HG03354 (cell line): Measurements from ENCODE around the gene TSEN15.
"Not testable (repeated sequence)": the region's sequence is repeated elsewhere in the genome, so short reads cannot be mapped to it uniquely, and the experiment has no call there.

Experiments used
- ATAC-seq: cut with Tn5 transposase; IDR thresholded peaks from one replicate; pipeline ENCODE4 v1.9.1; 2021; ENCODE audit warnings: mild to moderate bottlenecking; ENCODE audit not compliant: unreplicated experiment, poor library complexity, severe bottlenecking

The TSEN15 gene

DNA sequence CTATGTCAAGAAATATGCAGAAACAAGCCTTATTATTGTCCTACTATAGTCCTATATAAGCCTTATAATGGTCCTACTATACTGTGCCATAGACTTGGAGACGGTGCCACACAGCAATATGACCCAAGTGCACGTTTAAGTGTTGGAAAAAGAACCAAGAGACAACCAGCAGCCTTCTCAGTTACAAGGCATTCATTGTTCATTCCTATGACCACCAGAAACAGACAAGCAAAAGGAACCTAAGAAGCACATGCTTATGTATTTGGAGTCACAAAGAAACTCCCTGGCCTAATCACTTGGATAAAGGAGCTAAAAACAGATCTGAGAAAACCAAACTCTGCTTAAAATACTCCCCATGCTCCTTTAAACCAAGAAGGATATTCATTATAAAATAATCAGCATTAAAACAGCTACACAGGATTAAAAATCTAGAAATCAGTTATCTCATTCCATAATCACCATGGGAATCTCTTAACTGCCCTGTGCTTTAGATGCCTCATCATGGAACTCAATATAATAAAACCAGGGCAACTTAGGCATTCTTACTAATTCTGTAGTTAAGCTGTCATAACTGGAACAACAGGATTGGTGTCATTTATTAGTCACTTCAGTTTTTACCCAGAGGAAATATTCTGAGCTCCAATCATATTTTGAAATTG, 21.0 kb upstream of the TSEN15 start:
- no peak for ATAC-seq

- no peak for ATAC-seq
Observed at GRCh38 chr1:184031092-184031408, 20.5 kb upstream of the TSEN15 start.

- ATAC-seq, result no peak
Observed at GRCh38 chr1:184031409-184032107, 20.0 kb upstream of the TSEN15 start.

- ATAC-seq, result no peak
Observed at GRCh38 chr1:184032306-184032929, 19.1 kb upstream of the TSEN15 start.

DNA sequence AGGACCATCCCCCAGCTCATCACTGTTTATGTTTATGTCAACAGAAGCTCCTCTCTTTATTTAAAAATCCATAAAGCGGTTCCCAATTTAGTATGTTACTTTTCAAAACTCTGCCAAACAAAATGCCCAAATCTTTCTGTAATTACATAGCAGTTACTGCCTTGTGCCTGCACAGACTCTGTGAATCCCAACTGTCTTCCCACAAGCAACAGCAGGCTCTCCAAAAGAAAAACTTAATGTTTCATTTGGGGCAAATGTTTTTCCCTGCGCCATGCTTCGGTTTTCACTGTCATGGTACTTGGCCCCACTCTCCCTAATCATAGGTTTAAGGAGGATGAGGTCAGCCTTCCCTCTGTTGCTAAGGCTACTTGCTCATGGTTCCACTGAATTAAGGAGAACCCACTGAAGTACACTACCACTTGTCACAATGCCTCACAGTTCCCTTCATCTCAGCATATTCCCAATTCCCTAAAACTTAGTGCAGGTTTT, 18.6 kb upstream of the TSEN15 start:
- ATAC-seq, result no peak

DNA sequence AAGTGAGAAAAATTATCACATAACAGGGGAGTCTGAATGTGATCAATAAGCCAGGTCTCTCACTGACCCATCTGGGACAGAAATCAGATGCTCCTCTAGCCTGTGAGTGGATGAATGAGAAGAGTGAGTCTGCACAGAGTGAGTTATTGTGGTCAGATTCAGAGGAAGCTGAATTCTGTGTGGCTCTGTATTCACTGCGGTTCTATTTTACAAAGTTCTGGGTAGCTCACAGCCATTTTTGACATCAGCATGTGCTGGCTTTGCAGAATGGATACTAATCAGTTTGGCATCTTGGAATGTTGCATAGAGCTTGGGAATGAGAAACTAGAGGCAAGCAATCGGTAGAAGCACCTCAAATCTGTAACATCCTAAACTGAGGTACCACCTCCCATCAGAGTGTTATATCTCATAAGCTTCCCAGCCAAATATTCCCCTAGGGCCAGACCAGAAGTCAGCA, 17.8 kb upstream of the TSEN15 start:
- ATAC-seq, result no peak

- no peak for ATAC-seq
Observed at GRCh38 chr1:184034761-184035379, 16.7 kb upstream of the TSEN15 start.

- no peak for ATAC-seq
Observed at GRCh38 chr1:184035719-184036516, 15.6 kb upstream of the TSEN15 start.

DNA sequence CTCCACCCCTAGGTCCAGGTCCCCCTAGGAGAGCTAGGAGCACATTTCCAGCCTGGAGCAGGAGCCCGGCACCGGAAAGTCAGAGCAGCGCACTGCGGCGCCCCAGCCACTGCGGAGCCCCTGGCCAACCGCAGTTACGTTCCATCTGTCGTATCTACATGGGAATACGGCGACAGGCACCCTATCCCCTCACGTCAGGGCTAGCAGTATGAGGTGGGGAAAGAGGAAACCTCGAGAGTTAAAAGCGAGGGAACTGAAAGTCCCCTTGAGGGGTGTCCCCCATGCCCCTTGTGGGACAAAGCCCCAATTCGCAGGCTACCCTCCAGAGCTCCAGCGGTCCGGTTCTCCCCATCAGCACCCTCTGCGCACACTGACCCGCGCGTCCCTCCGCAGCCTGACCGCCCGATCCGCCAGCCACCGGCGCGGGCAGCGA, 15.0 kb upstream of the TSEN15 start:
- peak; percentile 28 for ATAC-seq

DNA sequence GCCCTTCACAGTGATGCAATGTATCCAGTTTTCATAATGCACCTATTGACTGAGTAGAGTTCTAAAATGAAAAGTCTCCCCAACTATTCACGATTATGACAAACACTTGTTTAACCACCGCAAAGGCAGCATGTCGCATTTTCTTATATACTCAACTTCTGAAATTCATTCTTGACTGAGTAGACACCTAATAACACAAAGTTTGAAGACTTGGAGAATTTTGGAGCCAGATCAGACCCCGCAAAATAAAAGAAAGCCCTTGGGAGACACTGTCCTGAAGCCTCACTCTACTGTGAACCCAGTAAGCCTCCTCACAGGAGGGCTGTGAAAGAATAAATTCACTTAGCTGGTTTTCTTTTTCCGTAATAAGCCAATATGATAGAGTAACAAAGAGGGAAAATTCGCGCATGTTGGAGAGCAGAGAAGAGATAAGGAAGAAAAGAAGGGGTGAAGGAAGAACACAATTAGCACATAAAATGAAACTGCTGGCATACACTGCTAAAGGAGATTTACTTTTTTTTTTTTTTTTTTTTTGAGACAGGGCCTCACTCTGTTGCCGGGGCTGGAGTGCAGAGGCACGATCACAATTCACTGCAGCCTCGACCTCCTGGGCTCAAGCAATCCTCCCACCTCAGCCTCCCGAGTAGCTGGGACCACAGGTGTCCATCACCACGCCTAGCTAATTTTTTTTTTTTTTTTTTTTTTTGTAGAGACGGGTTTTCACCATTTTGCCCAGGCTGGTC, 13.5 kb upstream of the TSEN15 start:
- ATAC-seq, result no peak

DNA sequence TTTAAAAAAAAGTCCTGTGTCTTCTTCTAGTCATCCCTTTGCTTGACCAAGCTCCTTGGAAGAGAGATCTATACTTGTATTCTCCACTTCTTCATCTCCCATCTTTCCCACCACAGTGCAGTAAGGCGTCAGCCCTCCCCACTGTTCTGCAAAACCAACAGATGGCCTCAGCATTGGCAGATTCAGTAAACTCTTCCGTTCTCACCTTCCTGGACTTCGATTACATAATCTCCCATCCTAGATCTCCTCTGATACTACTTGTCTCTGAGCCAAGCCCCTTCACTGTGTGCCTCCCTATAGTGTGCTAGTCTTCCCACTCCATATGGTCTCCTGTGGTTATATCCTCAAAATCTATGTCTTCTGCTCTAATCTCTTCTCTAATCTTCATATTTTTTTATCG, 12.4 kb upstream of the TSEN15 start:
- ATAC-seq, result no peak

DNA sequence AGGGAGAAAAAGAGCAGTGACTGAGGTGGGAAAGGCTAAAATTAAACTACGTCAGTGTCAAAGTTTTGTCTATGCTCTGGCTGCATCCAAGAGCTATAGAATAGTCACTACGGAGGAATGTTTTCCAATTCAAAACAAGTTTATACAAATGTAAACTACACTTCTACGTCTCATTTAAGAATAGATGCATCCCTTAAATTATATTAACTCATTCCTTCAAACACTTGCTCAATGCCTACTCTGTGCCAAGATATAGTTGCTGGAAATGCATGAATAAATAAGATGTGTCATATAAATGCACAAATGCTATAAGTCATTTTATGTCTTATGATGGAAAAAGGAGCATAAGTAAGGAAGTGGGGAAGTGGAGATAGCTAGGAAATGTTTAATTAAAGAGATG, 9.8 kb upstream of the TSEN15 start:
- ATAC-seq, result no peak

DNA sequence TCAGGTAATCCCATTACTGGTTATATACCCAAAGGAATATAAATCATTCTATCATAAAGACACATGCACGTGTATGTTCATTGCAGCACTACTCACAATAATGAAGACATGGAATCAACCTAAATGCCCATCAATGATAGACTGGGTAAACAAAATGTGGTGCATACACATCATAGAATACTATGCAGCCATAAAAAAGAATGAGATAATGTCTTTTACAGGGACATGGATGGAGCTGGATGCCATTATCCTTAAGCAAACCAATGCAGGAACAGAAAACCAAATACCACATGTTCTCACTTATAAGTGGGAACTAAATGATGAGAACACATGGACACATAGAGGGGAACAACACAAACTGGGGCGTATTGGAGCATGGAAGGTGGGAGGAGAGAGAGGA, 8.2 kb upstream of the TSEN15 start:
- not testable (repeated sequence) for ATAC-seq

DNA sequence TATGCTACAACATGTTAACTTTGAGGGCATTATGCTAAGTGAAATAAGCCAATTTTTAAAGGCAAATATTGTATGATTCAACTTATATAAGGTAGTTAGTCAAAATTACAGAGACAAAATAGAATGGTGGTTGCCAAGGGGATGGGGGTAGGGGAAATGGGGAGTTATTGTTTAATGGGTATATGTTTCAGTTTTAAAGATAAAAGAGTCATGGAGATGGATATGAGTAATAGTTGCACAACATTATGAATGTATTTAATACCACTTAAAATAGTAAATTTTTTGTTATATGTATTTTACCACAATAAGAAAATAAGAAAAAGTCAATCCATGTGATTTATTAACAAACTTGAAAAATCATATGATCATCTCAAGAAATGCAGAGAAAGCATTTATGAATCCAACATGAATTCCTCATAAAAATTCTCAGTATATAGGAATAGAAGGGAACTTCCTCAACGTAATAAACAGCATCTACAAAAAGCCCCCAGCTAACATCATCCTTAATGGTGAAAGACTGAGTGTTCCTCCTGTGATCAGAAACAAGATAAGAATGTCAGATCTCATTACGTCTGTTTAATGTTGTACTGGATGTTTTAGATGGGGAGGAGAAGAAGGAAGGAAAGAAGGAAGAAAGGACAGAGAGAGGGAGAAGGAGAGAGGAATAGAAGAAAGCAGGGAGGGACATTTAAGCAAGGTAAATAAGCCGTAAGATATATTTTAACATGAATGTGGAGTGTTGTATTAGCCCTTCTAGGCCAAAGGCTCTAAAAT, 6.7 kb upstream of the TSEN15 start:
- no peak for ATAC-seq

GRCh38 chr1:184047541-184047940, 4.0 kb upstream of the TSEN15 start:
- ATAC-seq, result not testable (repeated sequence)

DNA sequence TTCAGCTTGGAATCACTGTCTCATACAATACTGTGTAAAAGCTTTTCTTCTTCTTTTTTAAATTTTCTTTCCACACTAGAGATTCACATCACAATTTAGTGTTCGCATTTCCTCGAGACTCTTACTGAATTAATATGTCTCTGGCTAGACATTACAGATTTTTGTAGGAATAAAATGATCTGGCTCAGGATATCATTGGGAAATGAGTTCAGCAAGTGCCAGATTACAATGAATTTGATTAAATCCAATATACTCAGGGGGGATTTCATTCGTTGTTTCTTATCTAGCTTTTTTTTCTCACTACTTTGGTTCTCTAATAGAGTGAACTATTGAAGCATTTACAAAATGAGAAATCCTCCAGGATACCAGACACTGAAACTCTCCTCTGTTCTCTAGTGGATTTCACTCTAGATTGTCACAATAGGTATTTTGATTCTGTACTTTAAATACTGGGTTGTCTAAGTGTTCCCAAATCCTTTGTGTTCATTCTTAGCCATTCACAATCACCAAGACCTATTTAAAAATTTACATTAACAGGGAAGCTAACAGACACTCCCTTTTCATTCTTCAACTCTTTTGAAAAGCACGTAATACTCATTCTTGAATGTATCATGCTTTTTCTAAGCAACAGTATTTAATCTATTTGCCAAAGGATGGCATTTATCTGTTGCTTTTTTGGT, 2.8 kb upstream of the TSEN15 start:
- ATAC-seq, result no peak

DNA sequence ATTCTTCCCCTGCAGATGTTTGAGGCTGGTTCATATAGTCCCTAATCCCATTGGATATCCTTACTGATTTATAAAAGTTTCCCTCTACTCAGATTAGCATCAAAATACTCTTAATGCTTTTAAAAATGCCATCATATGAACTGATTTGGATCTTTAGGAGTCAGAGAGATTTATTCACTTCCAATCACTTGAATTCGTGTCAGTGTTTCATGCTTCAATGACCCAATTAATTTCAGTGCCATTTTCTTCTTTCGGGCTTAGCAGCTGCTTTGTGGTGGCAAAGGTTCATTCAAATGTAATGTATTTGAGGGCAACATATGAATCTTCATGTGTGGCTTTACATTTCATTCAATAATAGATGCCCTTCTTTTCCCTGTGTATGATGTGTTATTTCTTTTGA, 2.2 kb upstream of the TSEN15 start:
- ATAC-seq, result no peak
